Measurements from ENCODE around the gene STX17.
"Not testable (repeated sequence)": the region's sequence is repeated elsewhere in the genome, so short reads cannot be mapped to it uniquely, and the experiment has no call there.

Gene STX17

GRCh38 chr9:99906403-99907207 is at the start of gene STX17:
STX17 (plus strand) TSS chr9:99906654; CDS start chr9:99915240, 8,586 bp downstream.
- peak; percentile 71 for DNase-seq

- not testable (repeated sequence) for DNase-seq
Observed at GRCh38 chr9:99857576-99857975, 48.9 kb upstream of the STX17 start.

- DNase-seq = no peak
Observed at GRCh38 chr9:99858087-99858486, 48.4 kb upstream of the STX17 start.

- peak; percentile 22 for DNase-seq
Observed at GRCh38 chr9:99859243-99859980, 47.0 kb upstream of the STX17 start.

- no peak for DNase-seq
Observed at GRCh38 chr9:99860266-99860665, 46.2 kb upstream of the STX17 start.

- DNase-seq = no peak
Observed at GRCh38 chr9:99863955-99864354, 42.5 kb upstream of the STX17 start.

GRCh38 chr9:99866398-99866797 is 40.1 kb upstream of the STX17 start:
- DNase-seq = no peak

- no peak for DNase-seq
Observed at GRCh38 chr9:99867536-99867935, 38.9 kb upstream of the STX17 start.

GRCh38 chr9:99867968-99868367 is 38.5 kb upstream of the STX17 start:
- no peak for DNase-seq

GRCh38 chr9:99868845-99869244 is 37.6 kb upstream of the STX17 start:
- DNase-seq = no peak

- peak; percentile 34 for DNase-seq
Observed at GRCh38 chr9:99870126-99870525, 36.3 kb upstream of the STX17 start.

- DNase-seq = peak; percentile 26
Observed at GRCh38 chr9:99873531-99873930, 32.9 kb upstream of the STX17 start.

- DNase-seq = no peak
Observed at GRCh38 chr9:99873943-99874584, 32.4 kb upstream of the STX17 start.

GRCh38 chr9:99876190-99876589 is 30.3 kb upstream of the STX17 start:
- no peak for DNase-seq

- peak; percentile 19 for DNase-seq
Observed at GRCh38 chr9:99878651-99879050, 27.8 kb upstream of the STX17 start.

- no peak for DNase-seq
Observed at GRCh38 chr9:99881769-99882168, 24.7 kb upstream of the STX17 start.

- DNase-seq = no peak
Observed at GRCh38 chr9:99885747-99886146, 20.7 kb upstream of the STX17 start.

GRCh38 chr9:99889120-99889519 is 17.3 kb upstream of the STX17 start:
- DNase-seq = no peak

GRCh38 chr9:99894826-99895225 is 11.6 kb upstream of the STX17 start:
- DNase-seq = no peak

- DNase-seq = no peak
Observed at GRCh38 chr9:99895510-99895909, 10.9 kb upstream of the STX17 start.

GRCh38 chr9:99896119-99896518 is 10.3 kb upstream of the STX17 start:
- DNase-seq = no peak

GRCh38 chr9:99903393-99903792 is 3.1 kb upstream of the STX17 start:
- DNase-seq = no peak

- no peak for DNase-seq
Observed at GRCh38 chr9:99905833-99906402, 536 bp upstream of the STX17 start.

- DNase-seq = no peak
Observed at GRCh38 chr9:99907208-99907532, 716 bp downstream of the STX17 start.

Measured in fibroblast of upper back skin (primary cell).